MCF 10A (cell line): Measurements from ENCODE around the gene EXOC6B. TPM values are rescaled to one million over a fixed set of nuclear protein-coding genes. Genes with fewer than 3 reads are reported as not detected.

Source experiments
- BruUV-seq: library from RNA; stranded (reverse); fragments of 400-500 nt; replicated peaks from 2 replicates; lab custom pipeline; 2021; lab: Mats Ljungman, UMichigan
- CTCF ChIA-PET: fragments of 300-600 bp; sonication (Branson Sonifier 250); formaldehyde crosslinking; extraction: SDS; loops from one replicate; lab custom pipeline; 2021; ENCODE audit warnings: antibody characterized with exemption, inconsistent platforms; lab: Yijun Ruan, JAX
- POLR2A ChIA-PET: fragments of 300-600, 350-650 bp; sonication (Branson Sonifier 250); formaldehyde crosslinking; extraction: SDS; loops from one replicate; lab custom pipeline; 2020; ENCODE audit warnings: antibody characterized with exemption, inconsistent platforms; lab: Yijun Ruan, JAX
- DNase-seq: peaks from one replicate; pipeline ENCODE4 v3.0.0-alpha.2; 2018; ENCODE audit not compliant: unreplicated experiment
- H3K27ac Mint-ChIP-seq: one replicate; pipeline ENCODE4 v1.8.0; 2022; ENCODE audit warnings: mild to moderate bottlenecking, low read depth, mixed read lengths; ENCODE audit not compliant: unreplicated experiment
- H3K27me3 Mint-ChIP-seq: one replicate; pipeline ENCODE4 v1.8.0; 2022; ENCODE audit warnings: mixed read lengths; ENCODE audit not compliant: insufficient read depth, unreplicated experiment
- H3K36me3 Mint-ChIP-seq: one replicate; pipeline ENCODE4 v1.8.0; 2022; ENCODE audit warnings: mild to moderate bottlenecking, moderate library complexity, mixed read lengths; ENCODE audit not compliant: insufficient read depth, unreplicated experiment
- H3K4me1 Mint-ChIP-seq: one replicate; pipeline ENCODE4 v1.8.0; 2022; ENCODE audit warnings: mixed read lengths; ENCODE audit not compliant: insufficient read depth, unreplicated experiment
- H3K4me3 Mint-ChIP-seq: one replicate; pipeline ENCODE4 v1.8.0; 2022; ENCODE audit warnings: mild to moderate bottlenecking, moderate library complexity, mixed read lengths; ENCODE audit not compliant: unreplicated experiment
- H3K9me3 Mint-ChIP-seq: one replicate; pipeline ENCODE4 v1.8.0; 2022; ENCODE audit warnings: mixed read lengths; ENCODE audit not compliant: unreplicated experiment
- CTCF ChIP-seq: fragments of 200-600 bp; IDR thresholded peaks from one replicate; pipeline ENCODE4 v1.8.0; 2022; ENCODE audit warnings: antibody characterized with exemption, mild to moderate bottlenecking; ENCODE audit not compliant: unreplicated experiment
- intact Hi-C: fragments of 100-400 bp; cut with micrococcal nuclease; formaldehyde crosslinking; loops from 2 replicates; pipeline ENCODE4 v1.14.1; 2022
- total RNA-seq: library from RNA; stranded (reverse); gene quantifications from 2 replicates; pipeline ENCODE4 v1.2.3, GENCODE V29; 2022

EXOC6B gene
- total RNA-seq, 1 experiment from 2014 or later, result 24.7 TPM

DNA sequence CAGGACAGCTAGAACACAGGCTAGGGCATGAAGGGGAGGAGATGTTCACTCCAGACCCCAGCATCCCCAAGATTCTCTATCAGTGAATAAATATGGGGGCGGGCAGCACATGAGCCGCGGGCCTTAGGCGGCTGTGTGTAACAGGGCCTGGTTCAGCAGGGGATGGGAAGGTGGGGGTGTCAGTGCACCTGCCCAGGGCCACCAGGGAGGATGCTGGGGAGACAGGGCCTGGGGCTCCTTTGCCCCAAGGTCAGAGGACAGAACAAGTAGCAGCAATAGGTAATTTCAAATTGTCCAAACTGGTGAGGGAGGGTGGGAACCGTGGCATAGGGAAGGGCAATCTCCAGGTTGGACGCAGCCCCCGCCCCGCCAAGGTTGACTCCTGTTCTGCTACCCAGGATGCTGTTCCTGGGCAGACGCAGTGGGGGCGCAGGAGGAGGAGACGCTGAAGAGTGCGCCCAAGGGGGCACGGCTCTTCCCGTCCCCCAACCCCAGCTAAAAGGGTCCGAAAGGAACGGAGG is 694.4 kb downstream of the EXOC6B start:
- H3K27ac Mint-ChIP-seq, result no peak overlapping the region
- intact Hi-C loops, result no loop called here
- POLR2A ChIA-PET, result no interaction called here
- no peaks in the 10 kb centered on the region for H3K36me3 Mint-ChIP-seq
- DNase-seq, result no peak
- peaks cover 6% of the 10 kb centered on the region for H3K4me1 Mint-ChIP-seq
- TF ChIP-seq CTCF, result no peak
- CTCF ChIA-PET, result no interaction called here
- no peaks in the 10 kb centered on the region for H3K9me3 Mint-ChIP-seq
- no peak overlapping the region for H3K4me3 Mint-ChIP-seq
- H3K27me3 Mint-ChIP-seq, result no peaks in the 10 kb centered on the region
- BruUV-seq, result no TSS peak

GRCh38 chr2:72130659-72131360 is 695.0 kb downstream of the EXOC6B start:
- BruUV-seq, result no TSS peak
- Mint-ChIP-seq H3K27me3 (no peaks in the 10 kb centered on the region), H3K4me1 (peaks cover 6% of the 10 kb centered on the region), H3K27ac (no peak overlapping the region), H3K4me3 (no peak overlapping the region), H3K9me3 (no peaks in the 10 kb centered on the region), H3K36me3 (no peaks in the 10 kb centered on the region)
- no peak for TF ChIP-seq CTCF
- DNase-seq, result no peak
- CTCF ChIA-PET, result interaction anchor here (0.8 kb wide), 1 partner anchor 375 kb away, joined by 4 read pairs; no protein-coding TSS in a partner anchor
- intact Hi-C loops, result no loop called here
- POLR2A ChIA-PET, result no interaction called here

GRCh38 chr2:72129681-72130340 is 696.0 kb downstream of the EXOC6B start:
- no peak overlapping the region for H3K4me3 Mint-ChIP-seq
- intact Hi-C loops, result no loop called here
- POLR2A ChIA-PET, result interaction anchor here (0.7 to 1.0 kb wide), 2 partner anchors 14 to 70 kb away, joined by 3 to 4 read pairs; no protein-coding TSS in a partner anchor

More at GRCh38 chr2:72129681-72130340, 696.0 kb downstream of the EXOC6B start:
- H3K4me1 Mint-ChIP-seq, result peaks cover 6% of the 10 kb centered on the region
- CTCF ChIA-PET, result interaction anchor here (0.8 to 1.4 kb wide), 2 partner anchors 8 to 374 kb away, joined by 4 to 7 read pairs; no protein-coding TSS in a partner anchor
- no peaks in the 10 kb centered on the region for H3K9me3 Mint-ChIP-seq
- no peak for TF ChIP-seq CTCF
- H3K27me3 Mint-ChIP-seq, result no peaks in the 10 kb centered on the region
- no peaks in the 10 kb centered on the region for H3K36me3 Mint-ChIP-seq
- peak overlapping the region; percentile 46 for H3K27ac Mint-ChIP-seq
- BruUV-seq, result no TSS peak
- peak; percentile 65 for DNase-seq
